Activated T-helper 2 cell treated with anti-CD3 and anti-CD28 coated beads, Interferon-gamma antibody, Interleukin-2, Interleukin-4, amounts not matched to agents 10 μg/mL and 5 μg/mL and 100 μg/mL, durations not matched to agents 14 hours and 24 hours and 36 hours (primary cell): Measurements from ENCODE around the gene MAP2K5. TPM values are rescaled to one million over a fixed set of nuclear protein-coding genes. Genes with fewer than 3 reads are reported as not detected.

ENCODE experiments used
- DNase-seq: peaks from one replicate; pipeline ENCODE4 v3.0.0; 2021; ENCODE audit warnings: low spot score
- H3K27ac Mint-ChIP-seq: one replicate; pipeline ENCODE4 v1.8.0; 2021; ENCODE audit warnings: mixed read lengths
- H3K27me3 Mint-ChIP-seq: one replicate; pipeline ENCODE4 v1.8.0; 2021; ENCODE audit warnings: low read depth, mixed read lengths
- H3K36me3 Mint-ChIP-seq: one replicate; pipeline ENCODE4 v1.8.0; 2021; ENCODE audit warnings: low read depth, mixed read lengths
- H3K4me1 Mint-ChIP-seq: one replicate; pipeline ENCODE4 v1.8.0; 2021; ENCODE audit warnings: low read depth, mixed read lengths
- H3K4me3 Mint-ChIP-seq: one replicate; pipeline ENCODE4 v1.8.0; 2021; ENCODE audit warnings: low read depth, mild to moderate bottlenecking, moderate library complexity, mixed read lengths
- H3K9me3 Mint-ChIP-seq: one replicate; pipeline ENCODE4 v1.8.0; 2021; ENCODE audit warnings: mixed read lengths
- intact Hi-C: fragments of 100-400 bp; cut with micrococcal nuclease; formaldehyde crosslinking; loops from one replicate; pipeline ENCODE4 v1.15.1; 2023
- total RNA-seq: library from RNA; stranded (reverse); gene quantifications from 2 replicates; pipeline ENCODE4 v1.2.3, GENCODE V29; 2022

MAP2K5 gene
- total RNA-seq, 1 donor from 2014 or later = 25.9 TPM

- H3K36me3 Mint-ChIP-seq = peaks cover 31% of the 10 kb centered on the region
- DNase-seq = no peak
- intact Hi-C loops = no loop called here
- H3K4me3 Mint-ChIP-seq = no peak overlapping the region
- no peak overlapping the region for H3K27ac Mint-ChIP-seq
- H3K4me1 Mint-ChIP-seq = peaks cover 8% of the 10 kb centered on the region
- H3K27me3 Mint-ChIP-seq = no peaks in the 10 kb centered on the region
- H3K9me3 Mint-ChIP-seq = no peaks in the 10 kb centered on the region
Measured at GRCh38 chr15:67551207-67551743, 8.8 kb downstream of the MAP2K5 start.

DNA sequence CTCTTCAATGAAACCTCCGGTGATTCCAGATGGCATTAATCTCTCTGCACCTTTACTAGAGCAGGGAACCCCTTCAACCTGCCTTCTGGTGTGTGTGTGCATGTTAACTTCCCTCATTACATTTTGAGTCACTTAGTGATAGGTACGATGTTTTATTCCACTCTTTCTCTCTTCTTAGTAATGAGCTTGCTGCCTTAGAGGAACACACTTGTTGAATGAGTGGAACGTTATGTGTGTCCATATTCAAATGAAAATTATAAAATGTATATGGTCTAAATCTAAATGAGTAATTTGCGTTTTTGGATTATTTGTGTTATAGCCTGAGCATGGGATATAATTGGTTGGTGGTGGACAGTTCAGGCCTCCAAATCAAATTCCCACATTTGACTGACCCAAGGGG lies 12.1 kb downstream of the MAP2K5 start:
- Mint-ChIP-seq H3K4me1 (peaks cover 4% of the 10 kb centered on the region), H3K36me3 (peaks cover 49% of the 10 kb centered on the region), H3K27ac (no peak overlapping the region), H3K4me3 (no peak overlapping the region), H3K27me3 (no peaks in the 10 kb centered on the region), H3K9me3 (peaks cover 6% of the 10 kb centered on the region)
- no peak for DNase-seq
- intact Hi-C loops = no loop called here

- DNase-seq = no peak
- Mint-ChIP-seq H3K27ac (no peak overlapping the region), H3K9me3 (peaks cover 6% of the 10 kb centered on the region), H3K4me3 (no peak overlapping the region), H3K36me3 (peaks cover 48% of the 10 kb centered on the region), H3K27me3 (no peaks in the 10 kb centered on the region), H3K4me1 (peaks cover 5% of the 10 kb centered on the region)
- intact Hi-C loops = no loop called here
Measured at GRCh38 chr15:67556976-67557570, 14.6 kb downstream of the MAP2K5 start.

DNA sequence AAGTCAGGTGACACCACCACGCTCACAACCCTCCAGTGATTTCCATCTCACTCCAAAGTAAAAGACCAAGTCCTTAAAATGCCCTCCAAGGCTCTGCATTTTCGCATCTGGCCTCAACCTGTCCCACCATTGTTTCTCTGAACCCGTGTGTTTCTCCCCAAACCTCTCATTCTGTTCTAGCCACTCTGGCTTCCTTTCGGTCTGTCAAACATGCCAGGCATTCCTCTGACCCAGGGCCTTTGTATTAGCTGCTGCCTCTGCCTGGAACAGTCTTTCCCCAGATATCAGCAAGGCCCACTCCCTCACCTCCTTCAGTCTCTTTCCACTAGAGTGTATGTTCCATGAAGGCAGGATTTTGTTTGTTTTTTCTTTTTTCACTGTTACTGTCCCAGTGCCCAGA lies 16.0 kb downstream of the MAP2K5 start:
- peaks cover 51% of the 10 kb centered on the region for H3K36me3 Mint-ChIP-seq
- H3K27me3 Mint-ChIP-seq = no peaks in the 10 kb centered on the region
- peaks cover 6% of the 10 kb centered on the region for H3K9me3 Mint-ChIP-seq
- DNase-seq = no peak
- H3K4me1 Mint-ChIP-seq = peaks cover 5% of the 10 kb centered on the region
- no peak overlapping the region for H3K27ac Mint-ChIP-seq
- no peak overlapping the region for H3K4me3 Mint-ChIP-seq
- intact Hi-C loops = no loop called here

DNA sequence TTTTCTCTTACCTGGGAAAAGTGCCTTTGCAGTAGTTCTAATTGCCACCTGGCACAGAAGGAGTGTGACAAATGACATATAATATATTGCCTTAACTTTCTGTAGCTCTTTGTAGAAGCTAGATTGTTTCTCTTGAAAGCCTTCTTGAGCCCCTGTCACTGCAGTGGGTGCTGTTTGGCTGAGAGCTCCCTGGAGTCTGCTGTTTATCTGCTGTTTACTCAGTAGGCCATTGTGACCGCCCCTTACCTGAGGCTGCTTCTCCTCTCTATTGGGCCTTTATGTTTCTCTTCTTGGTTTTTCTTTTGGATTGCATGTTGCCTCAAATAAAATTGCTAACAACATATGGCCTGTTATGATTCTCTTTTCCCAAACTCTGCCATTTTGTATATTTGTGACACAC lies 16.7 kb downstream of the MAP2K5 start:
- H3K9me3 Mint-ChIP-seq = peaks cover 6% of the 10 kb centered on the region
- H3K27me3 Mint-ChIP-seq = no peaks in the 10 kb centered on the region
- DNase-seq = no peak
- intact Hi-C loops = no loop called here
- H3K27ac Mint-ChIP-seq = no peak overlapping the region
- H3K36me3 Mint-ChIP-seq = peaks cover 57% of the 10 kb centered on the region
- peaks cover 11% of the 10 kb centered on the region for H3K4me1 Mint-ChIP-seq
- no peak overlapping the region for H3K4me3 Mint-ChIP-seq

DNA sequence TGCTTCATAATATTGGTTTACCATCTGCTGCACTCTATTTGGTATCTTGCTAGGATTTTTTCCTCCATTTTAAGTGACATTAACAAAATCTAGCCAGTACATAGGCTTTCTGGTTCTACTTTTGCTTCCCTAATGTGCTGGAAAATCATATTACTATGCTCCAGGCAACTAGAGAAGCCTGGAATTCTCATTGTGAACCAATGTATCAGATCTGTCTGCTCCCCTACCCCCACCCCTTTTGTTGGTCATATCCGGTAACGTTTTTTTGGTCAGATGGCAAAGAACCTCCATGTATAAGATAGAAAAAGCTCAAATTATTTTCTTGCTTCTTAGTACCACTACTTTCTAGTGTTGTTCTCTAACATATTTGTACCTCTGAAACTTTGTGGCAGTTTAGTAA lies 17.1 kb downstream of the MAP2K5 start:
- no peak for DNase-seq
- peaks cover 59% of the 10 kb centered on the region for H3K36me3 Mint-ChIP-seq
- no peaks in the 10 kb centered on the region for H3K27me3 Mint-ChIP-seq
- intact Hi-C loops = no loop called here
- H3K9me3 Mint-ChIP-seq = peaks cover 6% of the 10 kb centered on the region
- no peak overlapping the region for H3K27ac Mint-ChIP-seq
- H3K4me3 Mint-ChIP-seq = no peak overlapping the region
- peaks cover 16% of the 10 kb centered on the region for H3K4me1 Mint-ChIP-seq

DNA sequence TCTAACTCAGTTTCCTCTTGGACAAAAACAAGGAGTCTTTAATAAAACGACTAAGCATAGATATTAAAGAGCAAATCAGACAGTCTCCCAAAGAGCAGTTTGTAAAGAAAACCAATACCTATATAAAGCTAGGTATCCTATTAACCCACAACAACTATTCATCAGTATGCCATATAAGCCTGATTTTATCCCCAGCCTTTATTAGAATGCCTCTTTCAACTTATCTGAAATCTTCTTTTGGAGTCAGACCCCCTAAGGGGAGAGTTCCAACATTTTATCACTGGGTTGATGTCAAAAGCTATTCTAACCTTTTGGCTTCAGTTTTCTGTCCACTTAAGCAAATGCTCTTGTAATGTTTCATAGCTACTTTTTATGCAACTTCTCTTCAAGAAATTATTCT lies 17.8 kb downstream of the MAP2K5 start:
- intact Hi-C loops = loop anchor here (5.0 kb wide), 1 partner anchor 38 kb away; the partner anchor contains the start of gene C15orf61
- Mint-ChIP-seq H3K4me3 (no peak overlapping the region), H3K27ac (no peak overlapping the region), H3K27me3 (no peaks in the 10 kb centered on the region), H3K9me3 (peaks cover 6% of the 10 kb centered on the region), H3K36me3 (peaks cover 53% of the 10 kb centered on the region), H3K4me1 (peaks cover 19% of the 10 kb centered on the region)
- DNase-seq = no peak

DNA sequence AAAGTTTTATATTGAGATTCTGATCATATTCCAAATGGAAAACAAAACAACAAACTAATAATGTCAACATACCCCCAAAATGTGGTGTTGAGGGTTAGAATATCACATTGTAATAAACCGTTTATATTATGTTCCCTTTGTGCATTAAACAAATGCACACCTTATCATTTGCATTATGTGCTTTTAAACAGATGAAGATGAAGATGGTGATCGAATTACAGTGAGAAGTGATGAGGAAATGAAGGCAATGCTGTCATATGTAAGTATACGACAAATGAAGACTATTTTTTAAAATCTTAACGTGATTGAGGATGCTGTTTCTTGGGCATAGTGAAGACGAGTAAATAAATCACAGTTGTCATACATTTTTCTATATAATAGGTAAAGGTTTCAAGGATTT lies 20.6 kb downstream of the MAP2K5 start:
- intact Hi-C loops = loop anchor here (5.0 kb wide), 1 partner anchor 41 kb away; the partner anchor contains the start of gene C15orf61
- peaks cover 6% of the 10 kb centered on the region for H3K9me3 Mint-ChIP-seq
- DNase-seq = no peak
- H3K27me3 Mint-ChIP-seq = no peaks in the 10 kb centered on the region
- no peak overlapping the region for H3K27ac Mint-ChIP-seq
- H3K4me1 Mint-ChIP-seq = peaks cover 20% of the 10 kb centered on the region
- no peak overlapping the region for H3K4me3 Mint-ChIP-seq
- peaks cover 39% of the 10 kb centered on the region for H3K36me3 Mint-ChIP-seq

DNA sequence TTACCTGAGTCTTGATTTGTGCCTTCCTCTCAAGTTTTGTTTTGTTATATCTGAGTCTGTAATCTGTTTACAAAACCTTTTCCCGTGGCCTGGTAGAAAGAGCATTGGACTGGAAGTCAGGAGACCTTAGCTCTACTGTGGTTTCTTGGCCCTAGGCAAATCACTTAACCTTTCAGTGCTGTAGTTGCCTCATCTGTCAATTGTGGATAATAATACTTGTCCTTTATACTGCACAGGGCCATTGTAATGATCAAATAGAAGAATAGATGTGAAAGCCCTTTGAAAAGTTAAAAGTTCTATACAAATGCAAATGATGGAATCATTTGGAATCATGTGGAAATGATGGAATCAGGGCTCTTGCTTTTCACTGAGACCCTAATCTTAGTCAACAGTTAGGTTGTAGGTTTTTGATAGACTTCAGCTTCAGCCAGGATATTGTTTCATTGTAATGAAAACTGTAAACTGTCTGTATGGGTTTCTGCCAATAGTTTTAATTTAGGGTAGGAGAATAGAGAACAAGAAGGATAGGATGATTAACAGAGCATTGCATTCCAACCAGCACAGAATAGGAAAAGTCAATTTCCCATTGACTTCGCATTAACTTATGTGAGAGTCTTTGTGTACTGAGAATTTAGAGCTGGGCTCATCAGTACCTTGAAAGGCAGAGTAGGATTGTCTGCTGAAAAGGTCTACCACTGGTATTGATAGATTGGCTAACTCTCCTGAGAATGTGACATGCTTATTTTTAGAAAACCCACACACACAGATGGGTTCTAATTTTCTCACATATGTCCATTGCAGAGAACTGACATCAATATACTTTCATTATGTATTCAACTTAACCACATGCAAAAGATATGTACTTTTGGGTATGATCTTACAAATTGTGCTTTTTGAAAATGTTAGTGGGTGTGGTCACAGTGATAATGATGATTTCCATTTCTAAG lies 21.8 kb downstream of the MAP2K5 start:
- Mint-ChIP-seq H3K36me3 (peaks cover 27% of the 10 kb centered on the region), H3K4me3 (no peak overlapping the region), H3K4me1 (peaks cover 20% of the 10 kb centered on the region), H3K9me3 (no peaks in the 10 kb centered on the region), H3K27me3 (no peaks in the 10 kb centered on the region), H3K27ac (no peak overlapping the region)
- DNase-seq = no peak
- intact Hi-C loops = loop anchor here (1.0 to 5.0 kb wide), 3 partner anchors 25 to 42 kb away; partner anchors contain the start of gene C15orf61

DNA sequence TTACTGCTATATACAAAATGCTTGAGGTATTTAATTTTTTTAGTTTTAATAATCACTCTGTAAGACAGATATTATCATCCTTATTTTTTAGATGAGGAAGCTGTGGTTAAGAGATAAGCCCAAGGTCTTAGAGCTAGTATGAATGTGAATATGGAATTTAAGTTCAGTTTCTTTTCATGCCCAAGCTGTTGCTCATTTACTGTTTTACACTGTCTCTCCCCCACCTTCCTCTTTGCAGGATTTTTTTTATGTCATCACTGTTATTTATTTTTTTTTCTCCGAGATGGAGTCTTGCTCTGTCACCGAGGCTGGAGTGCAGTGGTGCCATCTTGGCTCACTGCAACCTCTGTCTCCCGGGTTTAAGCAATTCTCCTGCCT lies 22.5 kb downstream of the MAP2K5 start:
- no peak overlapping the region for H3K27ac Mint-ChIP-seq
- H3K27me3 Mint-ChIP-seq = no peaks in the 10 kb centered on the region
- H3K4me1 Mint-ChIP-seq = peaks cover 20% of the 10 kb centered on the region
- intact Hi-C loops = loop anchor here (1.0 to 5.0 kb wide), 3 partner anchors 26 to 43 kb away; partner anchors contain the start of gene C15orf61
- no peak overlapping the region for H3K4me3 Mint-ChIP-seq
- no peak for DNase-seq
- H3K36me3 Mint-ChIP-seq = peaks cover 22% of the 10 kb centered on the region
- H3K9me3 Mint-ChIP-seq = no peaks in the 10 kb centered on the region

GRCh38 chr15:67569668-67570067 lies 27.2 kb downstream of the MAP2K5 start:
- intact Hi-C loops = no loop called here
- Mint-ChIP-seq H3K27me3 (no peaks in the 10 kb centered on the region), H3K4me1 (peaks cover 7% of the 10 kb centered on the region), H3K4me3 (no peak overlapping the region), H3K9me3 (no peaks in the 10 kb centered on the region), H3K27ac (no peak overlapping the region), H3K36me3 (peaks cover 3% of the 10 kb centered on the region)
- no peak for DNase-seq

DNA sequence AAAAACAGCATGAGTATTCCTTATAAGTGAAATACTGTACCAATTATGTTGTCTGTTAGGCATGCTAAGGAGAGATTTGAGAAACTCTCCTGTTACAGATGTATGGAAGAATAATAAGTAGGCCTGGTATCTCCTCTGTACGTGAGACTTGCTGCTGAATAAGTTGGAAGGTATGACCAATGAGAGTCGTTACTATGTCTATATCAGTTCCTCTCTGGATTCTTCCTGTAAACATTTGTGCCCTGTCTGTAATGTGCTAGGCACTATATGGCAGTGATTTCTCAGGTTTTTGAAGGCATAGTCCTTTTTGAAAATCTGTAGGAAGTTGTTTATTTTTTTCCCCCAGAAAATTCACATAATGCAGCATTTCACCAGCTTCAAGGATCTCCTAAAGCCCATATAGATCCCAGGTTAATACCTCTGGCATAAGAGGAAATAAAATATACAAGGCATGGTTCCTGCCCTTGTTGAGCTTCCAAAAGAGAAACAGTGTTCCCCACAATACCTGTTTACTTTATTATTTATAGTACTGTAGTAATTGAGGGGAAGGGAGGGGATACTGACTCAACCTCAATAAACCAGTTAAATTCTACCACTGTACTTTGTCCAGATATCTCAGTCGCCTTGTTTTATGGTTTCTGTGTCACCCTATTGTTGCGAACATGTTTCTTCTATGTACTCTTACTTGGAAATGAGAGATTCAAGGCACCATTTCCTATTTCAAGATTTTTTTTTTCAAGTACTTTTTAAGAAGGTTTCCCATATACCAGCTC lies 28.6 kb downstream of the MAP2K5 start:
- Mint-ChIP-seq H3K36me3 (no peaks in the 10 kb centered on the region), H3K27ac (no peak overlapping the region), H3K9me3 (no peaks in the 10 kb centered on the region), H3K27me3 (no peaks in the 10 kb centered on the region), H3K4me3 (no peak overlapping the region), H3K4me1 (no peaks in the 10 kb centered on the region)
- intact Hi-C loops = no loop called here
- no peak for DNase-seq
